HepG2 (cell line): Measurements from ENCODE around the gene IFNLR1. TPM values are rescaled to one million over a fixed set of nuclear protein-coding genes. Genes with fewer than 3 reads are reported as not detected.

Experiments used
- CHD2 ChIP-seq: IDR thresholded peaks from 2 replicates; pipeline ENCODE4 v1.6.1; 2011; ENCODE audit warnings: low read depth, low read length, improper control_type of control experiment
- DNMT3B ChIP-seq: conservative IDR thresholded peaks from 2 replicates; pipeline ENCODE4 v1.6.1; 2016; ENCODE audit warnings: missing biosample characterization, control low read depth
- FOSL2 ChIP-seq: sonication (generic); formaldehyde crosslinking; IDR thresholded peaks from 2 replicates; pipeline ENCODE4 v1.4.0; 2020; ENCODE audit warnings: missing genetic modification reagents
- GATAD2A ChIP-seq: IDR thresholded peaks from 2 replicates; pipeline ENCODE4 v1.6.1; 2016
- HNRNPLL ChIP-seq: fragments of 200-400 bp; formaldehyde crosslinking; IDR thresholded peaks from 2 replicates; pipeline ENCODE4 v1.6.1; 2017; ENCODE audit warnings: mild to moderate bottlenecking, low read depth, low read length; ENCODE audit not compliant: poor library complexity, severe bottlenecking
- KLF15 ChIP-seq: sonication (generic); formaldehyde crosslinking; IDR thresholded peaks from 2 replicates; pipeline ENCODE4 v1.8.1; 2023; ENCODE audit warnings: borderline replicate concordance, mild to moderate bottlenecking, inconsistent platforms, missing genetic modification reagents, mixed read lengths
- KLF6 ChIP-seq: IDR thresholded peaks from 2 replicates; pipeline ENCODE4 v1.8.0; 2016; ENCODE audit warnings: missing biosample characterization, missing genetic modification reagents
- REXO4 ChIP-seq: sonication (generic); formaldehyde crosslinking; IDR thresholded peaks from 2 replicates; pipeline ENCODE4 v1.8.0; 2022; ENCODE audit warnings: missing genetic modification reagents, mild to moderate bottlenecking, borderline replicate concordance
- RFX3 ChIP-seq: IDR thresholded peaks from 2 replicates; pipeline ENCODE4 v1.6.1; 2016; ENCODE audit warnings: missing biosample characterization, missing genetic modification reagents
- U2AF1 ChIP-seq: fragments of 200-400 bp; formaldehyde crosslinking; optimal IDR thresholded peaks from 2 replicates; pipeline ENCODE3; 2017; ENCODE audit warnings: mild to moderate bottlenecking, low read depth, low read length
- ZNF230 ChIP-seq: sonication (generic); formaldehyde crosslinking; IDR thresholded peaks from 2 replicates; pipeline ENCODE4 v1.4.0; 2020; ENCODE audit warnings: mild to moderate bottlenecking, missing genetic modification reagents
- ZNF235 ChIP-seq: sonication (generic); formaldehyde crosslinking; IDR thresholded peaks from 2 replicates; pipeline ENCODE4 v1.8.1; 2023; ENCODE audit warnings: mild to moderate bottlenecking, missing genetic modification reagents, borderline replicate concordance
- polyA plus RNA-seq, 8 experiments: library from polyadenylated mRNA; depleted of rRNA in 3 of 8; stranded (reverse) in 7 of 8; unstranded in 1 of 8; fragments of >200 nt; fragmentation: Illumina TruSeq in 4 of 8; extraction: Trizol in 4 of 8; gene quantifications; 2 replicates each; pipeline versions ENCODE4 v1.2.1 to v1.2.3, GENCODE V29; 2011 to 2016; ENCODE audit warnings: low read depth in 4 of 8, missing spikeins in 1 of 8, mixed read lengths in 1 of 8; ENCODE audit not compliant: insufficient read depth in 1 of 8
- total RNA-seq, 5 experiments: library from RNA; depleted of rRNA; stranded (reverse); fragments of >200 nt; fragmentation: Illumina TruSeq; extraction: Trizol; gene quantifications; 2 replicates each; pipeline ENCODE4 v1.2.3, GENCODE V29; 2016; ENCODE audit warnings: low read depth in 1 of 5
- TF ChIP-seq, protein P1 (sequence below): sonication (generic); formaldehyde crosslinking; IDR thresholded peaks from one replicate; pipeline ENCODE4 v1.5.1; 2020; ENCODE audit warnings: mild to moderate bottlenecking, missing genetic modification reagents; ENCODE audit errors: not compliant biosample characterization
- TF ChIP-seq, protein P2 (sequence below): sonication (generic); formaldehyde crosslinking; IDR thresholded peaks from 2 replicates; pipeline ENCODE4 v1.5.1; 2020; ENCODE audit warnings: missing genetic modification reagents, mild to moderate bottlenecking, borderline replicate concordance
- TF ChIP-seq, protein P3 (sequence below): sonication (generic); formaldehyde crosslinking; IDR thresholded peaks from 2 replicates; pipeline ENCODE4 v1.5.0; 2020; ENCODE audit warnings: mild to moderate bottlenecking, missing genetic modification reagents, borderline replicate concordance

Gene IFNLR1
- total and polyA plus RNA-seq, 2 of the 13 experiments (the other 11 are each of a cell fraction or from before 2014, with no cell fraction given): 3.8 to 8.5 TPM

DNA sequence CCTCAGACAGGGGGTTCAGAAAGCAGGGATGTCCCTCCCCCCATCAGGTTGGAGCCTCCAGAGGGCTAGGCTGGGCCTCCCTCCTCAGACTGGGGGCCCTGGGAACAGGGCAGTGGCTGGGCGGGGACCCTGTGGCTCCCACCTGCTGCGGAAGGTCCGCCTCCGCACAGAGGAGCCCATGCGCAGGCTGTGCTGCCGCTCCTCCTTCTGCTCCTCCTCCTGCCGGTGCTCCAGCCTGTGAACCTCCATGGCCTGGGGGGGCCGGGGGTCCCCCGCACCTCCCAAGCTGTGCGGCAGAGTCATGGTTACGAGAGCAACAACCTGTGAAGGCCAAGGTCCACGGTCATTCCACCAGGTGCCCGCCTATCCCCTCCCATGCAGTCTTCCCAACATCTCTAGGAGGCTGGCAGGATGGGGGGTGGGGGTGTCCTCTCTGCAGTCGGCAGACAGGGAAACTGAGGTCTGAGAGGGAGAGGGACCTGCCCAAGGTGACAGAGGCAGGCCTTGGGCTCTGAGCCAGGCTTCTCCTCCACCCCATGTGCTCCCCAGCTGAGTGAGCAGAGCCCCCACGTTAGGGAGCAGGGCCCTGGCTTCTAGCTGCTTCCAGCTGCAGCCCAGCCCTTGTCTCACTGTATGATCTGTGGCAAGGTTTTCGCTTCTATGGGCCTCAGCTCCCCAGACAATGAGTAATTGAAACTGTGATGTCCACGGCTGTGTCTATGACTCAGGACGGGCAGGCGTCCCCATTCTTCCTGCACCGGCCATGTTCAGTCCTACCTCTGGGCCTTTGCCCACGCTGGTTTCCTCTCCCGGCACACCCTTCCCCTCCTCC is 78.5 kb downstream of the IFNLR1 start (continued):
- TF ChIP-seq HNRNPLL (peak; percentile 64), U2AF1 (no peak), ZNF230 (CRISPR knock-in tag) (no peak; the same call in 1 of the 2 replicates), CHD2 (no peak), KLF15 (CRISPR knock-in tag) (no peak), REXO4 (CRISPR knock-in tag) (no peak), FOSL2 (peak; percentile 66), ZNF235 (CRISPR knock-in tag) (no peak), DNMT3B (CRISPR knock-in tag) (no peak), KLF6 (CRISPR knock-in tag) (peak; percentile 50; the same call in 1 of the 2 replicates), RFX3 (CRISPR knock-in tag) (peak; percentile 62), GATAD2A (CRISPR knock-in tag) (peak; percentile 85)
- TF ChIP-seq, protein P1, sequence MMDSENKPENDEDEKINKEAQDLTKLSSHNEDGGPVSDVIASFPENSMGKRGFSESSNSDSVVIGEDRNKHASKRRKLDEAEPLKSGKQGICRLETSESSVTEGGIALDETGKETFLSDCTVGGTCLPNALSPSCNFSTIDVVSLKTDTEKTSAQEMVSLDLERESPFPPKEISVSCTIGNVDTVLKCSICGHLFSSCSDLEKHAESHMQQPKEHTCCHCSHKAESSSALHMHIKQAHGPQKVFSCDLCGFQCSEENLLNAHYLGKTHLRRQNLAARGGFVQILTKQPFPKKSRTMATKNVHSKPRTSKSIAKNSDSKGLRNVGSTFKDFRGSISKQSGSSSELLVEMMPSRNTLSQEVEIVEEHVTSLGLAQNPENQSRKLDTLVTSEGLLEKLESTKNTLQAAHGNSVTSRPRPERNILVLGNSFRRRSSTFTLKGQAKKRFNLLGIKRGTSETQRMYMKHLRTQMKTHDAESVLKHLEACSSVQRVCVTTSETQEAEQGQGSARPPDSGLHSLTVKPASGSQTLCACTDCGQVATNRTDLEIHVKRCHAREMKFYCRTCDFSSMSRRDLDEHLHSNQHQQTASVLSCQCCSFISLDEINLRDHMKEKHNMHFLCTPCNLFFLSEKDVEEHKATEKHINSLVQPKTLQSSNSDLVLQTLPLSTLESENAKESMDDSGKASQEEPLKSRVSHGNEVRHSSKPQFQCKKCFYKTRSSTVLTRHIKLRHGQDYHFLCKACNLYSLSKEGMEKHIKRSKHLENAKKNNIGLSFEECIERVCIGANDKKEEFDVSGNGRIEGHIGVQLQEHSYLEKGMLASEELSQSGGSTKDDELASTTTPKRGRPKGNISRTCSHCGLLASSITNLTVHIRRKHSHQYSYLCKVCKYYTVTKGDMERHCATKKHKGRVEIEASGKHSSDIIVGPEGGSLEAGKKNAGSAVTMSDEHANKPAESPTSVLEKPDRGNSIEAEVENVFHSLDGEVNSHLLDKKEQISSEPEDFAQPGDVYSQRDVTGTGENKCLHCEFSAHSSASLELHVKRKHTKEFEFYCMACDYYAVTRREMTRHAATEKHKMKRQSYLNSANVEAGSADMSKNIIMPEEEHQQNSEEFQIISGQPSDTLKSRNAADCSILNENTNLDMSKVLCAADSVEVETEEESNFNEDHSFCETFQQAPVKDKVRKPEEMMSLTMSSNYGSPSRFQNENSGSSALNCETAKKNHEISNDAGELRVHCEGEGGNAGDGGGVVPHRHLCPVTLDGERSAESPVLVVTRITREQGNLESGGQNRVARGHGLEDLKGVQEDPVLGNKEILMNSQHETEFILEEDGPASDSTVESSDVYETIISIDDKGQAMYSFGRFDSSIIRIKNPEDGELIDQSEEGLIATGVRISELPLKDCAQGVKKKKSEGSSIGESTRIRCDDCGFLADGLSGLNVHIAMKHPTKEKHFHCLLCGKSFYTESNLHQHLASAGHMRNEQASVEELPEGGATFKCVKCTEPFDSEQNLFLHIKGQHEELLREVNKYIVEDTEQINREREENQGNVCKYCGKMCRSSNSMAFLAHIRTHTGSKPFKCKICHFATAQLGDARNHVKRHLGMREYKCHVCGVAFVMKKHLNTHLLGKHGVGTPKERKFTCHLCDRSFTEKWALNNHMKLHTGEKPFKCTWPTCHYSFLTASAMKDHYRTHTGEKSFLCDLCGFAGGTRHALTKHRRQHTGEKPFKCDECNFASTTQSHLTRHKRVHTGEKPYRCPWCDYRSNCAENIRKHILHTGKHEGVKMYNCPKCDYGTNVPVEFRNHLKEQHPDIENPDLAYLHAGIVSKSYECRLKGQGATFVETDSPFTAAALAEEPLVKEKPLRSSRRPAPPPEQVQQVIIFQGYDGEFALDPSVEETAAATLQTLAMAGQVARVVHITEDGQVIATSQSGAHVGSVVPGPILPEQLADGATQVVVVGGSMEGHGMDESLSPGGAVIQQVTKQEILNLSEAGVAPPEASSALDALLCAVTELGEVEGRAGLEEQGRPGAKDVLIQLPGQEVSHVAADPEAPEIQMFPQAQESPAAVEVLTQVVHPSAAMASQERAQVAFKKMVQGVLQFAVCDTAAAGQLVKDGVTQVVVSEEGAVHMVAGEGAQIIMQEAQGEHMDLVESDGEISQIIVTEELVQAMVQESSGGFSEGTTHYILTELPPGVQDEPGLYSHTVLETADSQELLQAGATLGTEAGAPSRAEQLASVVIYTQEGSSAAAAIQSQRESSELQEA (CRISPR knock-in tag): no peak
- TF ChIP-seq, protein P2, sequence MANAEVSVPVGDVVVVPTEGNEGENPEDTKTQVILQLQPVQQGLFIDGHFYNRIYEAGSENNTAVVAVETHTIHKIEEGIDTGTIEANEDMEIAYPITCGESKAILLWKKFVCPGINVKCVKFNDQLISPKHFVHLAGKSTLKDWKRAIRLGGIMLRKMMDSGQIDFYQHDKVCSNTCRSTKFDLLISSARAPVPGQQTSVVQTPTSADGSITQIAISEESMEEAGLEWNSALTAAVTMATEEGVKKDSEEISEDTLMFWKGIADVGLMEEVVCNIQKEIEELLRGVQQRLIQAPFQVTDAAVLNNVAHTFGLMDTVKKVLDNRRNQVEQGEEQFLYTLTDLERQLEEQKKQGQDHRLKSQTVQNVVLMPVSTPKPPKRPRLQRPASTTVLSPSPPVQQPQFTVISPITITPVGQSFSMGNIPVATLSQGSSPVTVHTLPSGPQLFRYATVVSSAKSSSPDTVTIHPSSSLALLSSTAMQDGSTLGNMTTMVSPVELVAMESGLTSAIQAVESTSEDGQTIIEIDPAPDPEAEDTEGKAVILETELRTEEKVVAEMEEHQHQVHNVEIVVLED (CRISPR knock-in tag): no peak
- TF ChIP-seq, protein P3, sequence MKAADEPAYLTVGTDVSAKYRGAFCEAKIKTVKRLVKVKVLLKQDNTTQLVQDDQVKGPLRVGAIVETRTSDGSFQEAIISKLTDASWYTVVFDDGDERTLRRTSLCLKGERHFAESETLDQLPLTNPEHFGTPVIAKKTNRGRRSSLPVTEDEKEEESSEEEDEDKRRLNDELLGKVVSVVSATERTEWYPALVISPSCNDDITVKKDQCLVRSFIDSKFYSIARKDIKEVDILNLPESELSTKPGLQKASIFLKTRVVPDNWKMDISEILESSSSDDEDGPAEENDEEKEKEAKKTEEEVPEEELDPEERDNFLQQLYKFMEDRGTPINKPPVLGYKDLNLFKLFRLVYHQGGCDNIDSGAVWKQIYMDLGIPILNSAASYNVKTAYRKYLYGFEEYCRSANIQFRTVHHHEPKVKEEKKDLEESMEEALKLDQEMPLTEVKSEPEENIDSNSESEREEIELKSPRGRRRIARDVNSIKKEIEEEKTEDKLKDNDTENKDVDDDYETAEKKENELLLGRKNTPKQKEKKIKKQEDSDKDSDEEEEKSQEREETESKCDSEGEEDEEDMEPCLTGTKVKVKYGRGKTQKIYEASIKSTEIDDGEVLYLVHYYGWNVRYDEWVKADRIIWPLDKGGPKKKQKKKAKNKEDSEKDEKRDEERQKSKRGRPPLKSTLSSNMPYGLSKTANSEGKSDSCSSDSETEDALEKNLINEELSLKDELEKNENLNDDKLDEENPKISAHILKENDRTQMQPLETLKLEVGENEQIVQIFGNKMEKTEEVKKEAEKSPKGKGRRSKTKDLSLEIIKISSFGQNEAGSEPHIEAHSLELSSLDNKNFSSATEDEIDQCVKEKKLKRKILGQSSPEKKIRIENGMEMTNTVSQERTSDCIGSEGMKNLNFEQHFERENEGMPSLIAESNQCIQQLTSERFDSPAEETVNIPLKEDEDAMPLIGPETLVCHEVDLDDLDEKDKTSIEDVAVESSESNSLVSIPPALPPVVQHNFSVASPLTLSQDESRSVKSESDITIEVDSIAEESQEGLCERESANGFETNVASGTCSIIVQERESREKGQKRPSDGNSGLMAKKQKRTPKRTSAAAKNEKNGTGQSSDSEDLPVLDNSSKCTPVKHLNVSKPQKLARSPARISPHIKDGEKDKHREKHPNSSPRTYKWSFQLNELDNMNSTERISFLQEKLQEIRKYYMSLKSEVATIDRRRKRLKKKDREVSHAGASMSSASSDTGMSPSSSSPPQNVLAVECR (CRISPR knock-in tag): peak; percentile 59; the same call in 1 of the 2 replicates
